Putamen (tissue), 1 donor: ENCODE results near the gene NLRC5.
"Not testable (repeated sequence)": the region's sequence is repeated elsewhere in the genome, so short reads cannot be mapped to it uniquely, and the experiment has no call there.

Source experiments
- DNase-seq: peaks from one replicate; pipeline ENCODE4 v3.0.0-alpha.2; 2016; ENCODE audit warnings: low spot score

Gene NLRC5

DNA sequence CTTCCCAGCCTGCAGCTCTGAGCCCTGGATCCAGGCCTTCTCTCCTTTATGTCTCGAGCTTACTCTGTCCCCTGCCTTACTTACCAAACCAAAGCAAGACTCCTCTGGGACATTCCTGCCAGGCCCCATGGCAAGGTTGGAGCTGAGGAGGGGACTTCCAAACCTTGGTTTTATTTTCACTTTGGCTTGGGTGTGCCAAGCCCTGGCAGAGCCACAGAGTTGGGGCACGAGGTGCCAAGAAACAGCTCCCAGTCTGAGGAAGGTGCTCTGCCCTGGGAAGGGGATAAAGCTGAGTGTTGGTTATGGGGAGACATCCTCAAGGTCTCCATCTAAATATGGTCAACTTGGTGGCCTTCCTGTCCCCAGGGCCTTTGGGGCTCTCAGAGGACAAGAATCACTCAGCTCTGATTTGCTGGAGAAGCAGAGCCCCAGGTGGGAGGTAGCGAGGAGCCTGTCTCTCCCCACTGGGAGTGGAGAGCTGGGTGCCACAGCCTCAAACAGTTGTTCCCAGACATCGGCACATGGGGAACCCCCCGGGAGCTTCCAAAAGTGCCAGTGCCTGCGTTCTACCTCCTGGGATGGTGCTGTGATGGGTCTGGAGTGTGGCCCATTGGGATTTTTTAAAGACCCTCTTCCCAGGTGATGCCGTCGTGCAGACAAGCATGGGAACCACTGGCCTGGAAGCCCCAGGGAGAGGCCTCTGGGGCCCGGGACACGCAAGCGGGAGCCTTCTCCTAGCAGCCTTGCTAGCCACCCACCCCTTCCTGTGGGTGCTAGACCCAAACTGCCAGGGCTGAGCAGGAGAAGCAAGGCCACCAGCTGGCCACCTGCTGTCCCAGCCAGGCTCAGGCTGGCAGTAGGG, 10.3 kb downstream of the NLRC5 start:
- DNase-seq, result no peak

DNA sequence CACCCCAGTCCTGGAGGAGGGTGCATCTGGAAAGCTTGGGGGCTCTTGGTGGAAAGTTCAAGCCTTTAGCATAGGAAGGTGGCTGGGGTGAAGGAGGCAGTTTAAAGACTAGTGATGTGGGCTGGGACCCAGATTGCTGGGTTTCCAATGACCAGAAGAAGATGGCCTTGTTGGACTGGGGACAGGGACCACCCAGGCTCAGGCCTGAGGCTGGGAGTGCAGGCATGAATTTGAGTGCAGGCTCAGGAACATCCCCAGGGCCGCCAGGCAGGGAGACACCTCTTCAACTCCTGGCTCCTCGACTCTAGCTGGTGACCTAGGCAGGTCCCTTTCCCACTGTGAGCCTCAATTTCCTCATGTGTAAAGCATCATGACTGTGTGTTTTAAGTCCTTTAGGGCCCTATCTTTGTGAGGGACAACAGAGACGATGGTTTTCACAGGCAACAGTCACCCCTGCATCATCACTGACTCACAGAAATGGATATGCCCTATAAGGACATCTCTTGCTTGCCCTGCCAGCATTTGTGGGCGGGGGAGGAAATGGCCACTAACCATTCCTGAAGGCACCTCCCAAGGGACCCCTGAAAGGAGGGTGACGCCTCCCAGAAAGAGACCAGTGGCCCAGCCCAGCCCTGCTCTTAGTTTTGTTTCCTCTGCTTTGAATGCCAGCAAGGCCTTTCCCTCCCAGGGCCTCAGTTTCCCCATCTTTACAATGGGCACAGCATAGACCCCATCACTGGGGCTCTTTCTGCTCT, 11.1 kb downstream of the NLRC5 start:
- DNase-seq, result no peak

DNA sequence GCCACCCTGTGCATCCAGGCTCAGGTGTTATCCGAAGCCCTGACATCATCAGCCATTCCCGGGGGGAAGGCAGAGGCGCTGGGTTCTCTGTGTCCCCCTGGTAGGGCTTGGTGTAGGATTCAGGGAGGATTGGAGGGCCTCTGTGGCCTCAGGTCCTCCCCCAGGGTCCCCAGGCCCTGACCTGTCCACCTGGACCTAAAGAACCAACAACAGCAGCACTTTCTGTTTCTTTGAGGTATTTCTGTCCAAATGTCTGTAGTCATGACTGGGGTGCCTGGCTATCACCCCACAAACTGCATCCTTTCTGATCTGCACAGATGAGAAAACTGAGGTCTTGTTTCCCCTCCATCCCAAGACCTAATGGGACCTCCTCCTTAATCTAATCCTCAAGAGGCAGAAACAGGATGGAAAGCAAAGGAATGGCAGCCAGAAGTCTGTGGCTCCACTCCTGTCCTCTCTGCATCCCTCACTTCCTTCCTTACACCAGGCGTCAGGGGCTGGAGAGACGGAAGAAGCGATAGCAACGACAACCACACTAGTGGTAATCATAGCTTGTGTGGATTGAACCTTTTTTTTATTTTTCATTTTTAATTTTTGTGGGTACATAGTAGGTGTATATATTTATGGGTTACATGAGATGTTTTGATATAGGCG, 11.8 kb downstream of the NLRC5 start:
- no peak for DNase-seq

DNA sequence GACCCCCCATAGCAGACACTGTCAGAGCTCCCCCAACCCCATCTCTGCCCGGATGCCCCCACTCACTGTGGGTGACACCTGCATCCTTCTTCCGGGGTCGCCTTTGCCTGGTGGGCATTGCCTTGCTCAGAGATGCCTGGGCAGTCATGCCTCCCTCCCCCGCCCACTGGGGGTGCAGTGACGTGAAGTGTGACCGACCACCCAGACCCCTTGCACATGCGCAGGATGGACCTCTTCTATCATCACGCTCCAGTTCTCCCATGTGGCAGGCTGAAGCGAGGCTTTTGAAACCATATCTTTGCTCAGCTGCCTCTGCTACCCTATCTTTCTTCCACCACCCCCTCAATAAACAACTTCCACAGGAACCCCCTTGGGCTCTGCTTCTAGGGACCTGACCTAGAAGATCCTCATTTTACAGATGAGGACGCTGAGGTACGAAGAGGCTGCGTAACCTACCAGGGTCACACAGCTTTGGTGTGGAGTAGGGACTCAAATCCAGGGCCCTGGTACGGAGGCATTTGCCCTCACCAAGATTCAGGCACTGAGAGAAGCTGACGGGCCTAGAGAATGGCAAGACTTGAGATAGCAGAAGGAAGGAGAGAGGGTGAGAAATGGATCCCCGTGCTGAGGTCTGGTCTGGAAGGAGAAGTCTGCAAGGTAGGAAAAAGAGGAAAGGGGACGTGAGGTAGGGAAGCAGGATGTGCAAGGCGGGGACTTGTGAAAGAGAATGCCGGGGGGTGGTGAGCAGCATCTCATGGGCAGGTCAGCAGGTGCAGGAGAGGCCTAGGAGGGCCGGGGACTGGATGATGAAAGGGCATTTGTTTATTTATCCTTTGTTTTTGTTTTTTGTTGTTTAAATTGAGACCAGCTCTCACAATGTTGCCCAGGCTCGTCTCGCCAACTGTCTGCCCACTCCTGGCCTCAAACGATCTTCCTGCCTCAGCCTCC, 14.4 kb downstream of the NLRC5 start:
- DNase-seq, result no peak

DNA sequence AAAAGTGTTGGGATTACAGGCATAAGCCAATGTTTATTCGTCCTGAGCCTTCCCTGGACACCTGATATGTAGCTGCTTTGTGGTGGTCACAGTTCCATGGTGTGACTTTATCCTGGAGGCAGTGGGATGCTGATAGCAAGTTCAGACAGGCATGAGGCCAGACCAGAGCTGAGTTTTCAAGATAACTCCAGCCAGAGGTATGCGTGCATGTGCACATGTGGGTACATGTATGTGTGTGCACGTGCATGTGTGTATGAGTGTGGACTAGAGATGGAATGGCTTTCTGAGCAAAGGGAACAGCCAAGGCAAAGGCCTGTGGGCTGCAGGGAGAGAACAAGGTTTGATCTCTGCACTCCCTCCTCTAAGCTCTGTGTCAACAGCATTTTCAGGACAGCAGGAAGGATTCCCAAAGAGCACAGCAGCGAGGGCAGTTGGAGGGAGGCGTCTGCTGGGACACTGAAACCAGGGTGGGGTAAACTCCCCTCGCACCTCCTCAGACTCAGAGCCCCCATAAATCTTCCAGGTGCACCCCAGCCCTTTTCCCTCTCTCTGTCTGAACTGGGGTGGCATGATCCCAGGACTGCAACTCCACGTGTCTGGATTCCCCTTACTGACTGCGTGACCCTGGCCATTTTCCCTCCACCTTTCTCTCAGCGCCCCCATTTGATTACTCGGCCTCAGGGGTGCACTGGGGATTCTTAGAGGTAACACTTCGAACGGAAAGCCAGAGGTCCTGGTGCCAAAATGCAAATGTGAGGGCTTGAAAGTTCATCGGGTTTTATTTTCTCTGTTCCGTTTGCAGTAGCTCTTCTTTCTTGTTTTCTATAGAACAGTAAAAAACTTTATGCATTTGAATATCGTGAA, 15.3 kb downstream of the NLRC5 start:
- DNase-seq, result no peak

DNA sequence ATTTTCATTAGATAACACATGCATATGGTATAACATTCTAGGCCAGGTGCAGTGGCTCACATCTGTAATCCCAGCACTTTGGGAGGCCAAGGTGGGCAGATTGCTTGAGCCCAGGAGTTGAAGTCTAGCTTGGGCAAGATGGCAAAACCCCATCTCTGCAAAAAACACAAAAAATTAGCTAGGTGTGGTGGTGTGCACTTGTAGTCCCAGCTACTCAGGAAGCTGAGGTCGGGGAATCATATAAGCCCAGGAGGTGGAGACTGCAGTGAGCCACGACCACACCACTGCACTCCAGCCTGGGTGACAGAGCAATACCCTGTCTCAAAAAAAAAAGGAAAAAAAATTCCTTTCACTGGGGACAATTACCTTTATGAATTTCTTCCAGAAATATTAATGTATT, 16.2 kb downstream of the NLRC5 start:
- DNase-seq, result not testable (repeated sequence)

DNA sequence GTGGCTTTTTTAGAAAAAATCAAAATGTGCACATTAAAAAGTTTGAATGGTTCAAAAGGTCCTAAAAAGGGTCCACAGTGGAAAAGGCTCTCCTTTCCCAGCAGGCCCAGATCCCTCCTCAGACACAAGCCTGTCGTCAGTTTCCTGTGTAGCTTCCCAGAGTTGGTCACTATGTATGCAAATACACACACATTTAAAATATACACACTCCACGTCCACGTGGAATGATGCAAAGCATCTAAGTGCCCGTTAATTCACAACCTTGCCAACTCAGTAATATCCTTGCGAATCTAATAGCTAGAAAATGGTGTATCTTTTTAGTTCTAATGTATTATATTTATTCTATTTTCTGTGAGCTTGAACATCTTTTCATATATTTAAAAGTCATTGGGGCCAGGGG, 17.7 kb downstream of the NLRC5 start:
- DNase-seq, result no peak

DNA sequence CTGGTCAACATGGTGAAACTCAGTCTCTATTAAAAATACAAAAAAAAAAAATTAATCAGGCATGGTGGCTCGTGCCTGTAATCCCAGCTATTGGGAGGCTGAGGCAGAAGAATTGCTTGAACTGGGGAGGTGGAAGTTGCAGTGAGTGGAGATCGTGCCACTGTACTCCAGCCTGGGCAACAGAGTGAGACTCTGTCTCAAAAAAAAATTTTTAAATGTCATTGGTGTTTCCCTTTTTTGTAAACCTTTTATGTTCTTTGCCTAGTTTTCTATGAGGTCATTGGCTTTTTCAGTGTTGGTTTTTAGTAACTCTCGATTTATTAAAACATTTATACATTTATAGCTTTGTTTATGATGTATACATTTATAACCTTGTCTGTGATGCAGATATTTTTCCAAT, 18.2 kb downstream of the NLRC5 start:
- no peak for DNase-seq

DNA sequence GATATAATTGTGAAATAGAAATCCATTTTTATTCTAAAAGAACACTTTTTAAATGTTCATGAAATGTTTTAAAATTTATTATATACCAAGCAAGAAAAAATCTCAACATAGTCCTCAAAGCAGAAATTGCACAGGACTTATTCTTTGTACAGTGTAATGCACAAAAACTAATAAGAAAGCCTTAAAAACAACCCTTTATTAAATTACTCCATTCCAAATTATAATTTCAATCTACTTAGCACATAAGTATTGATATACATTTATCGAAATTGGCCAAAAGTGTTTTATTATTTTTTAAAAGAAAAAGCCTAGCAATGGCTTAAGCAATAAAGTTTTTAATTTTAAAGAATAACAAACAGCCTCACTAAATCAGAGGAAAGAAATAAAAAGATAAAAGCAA, 19.1 kb downstream of the NLRC5 start:
- no peak for DNase-seq

DNA sequence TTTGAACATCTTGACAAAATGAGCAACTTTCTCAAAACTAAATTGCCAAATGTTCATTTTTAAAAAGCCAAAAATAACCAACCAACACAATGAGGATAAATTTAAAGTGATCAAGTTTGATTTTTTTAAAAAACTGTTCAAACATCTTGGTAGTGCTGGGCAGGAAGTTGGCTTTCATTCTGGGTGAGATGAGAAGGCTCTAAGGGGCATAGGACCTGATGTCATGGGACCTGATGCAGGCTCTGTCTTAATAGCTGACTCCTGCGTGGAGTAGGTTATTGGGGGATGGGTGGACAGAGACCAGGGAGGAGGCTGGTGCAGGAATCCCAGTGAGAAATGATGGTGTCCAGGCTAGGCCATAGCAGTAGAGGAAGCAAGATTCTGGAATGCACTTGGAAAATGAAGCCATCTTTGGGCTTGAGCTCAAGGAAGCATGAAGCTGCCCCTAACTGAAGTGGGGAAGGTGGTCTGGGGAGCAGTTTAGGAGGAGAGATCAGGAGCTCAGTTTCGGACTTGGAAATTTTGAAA, 20.4 kb downstream of the NLRC5 start:
- no peak for DNase-seq

DNA sequence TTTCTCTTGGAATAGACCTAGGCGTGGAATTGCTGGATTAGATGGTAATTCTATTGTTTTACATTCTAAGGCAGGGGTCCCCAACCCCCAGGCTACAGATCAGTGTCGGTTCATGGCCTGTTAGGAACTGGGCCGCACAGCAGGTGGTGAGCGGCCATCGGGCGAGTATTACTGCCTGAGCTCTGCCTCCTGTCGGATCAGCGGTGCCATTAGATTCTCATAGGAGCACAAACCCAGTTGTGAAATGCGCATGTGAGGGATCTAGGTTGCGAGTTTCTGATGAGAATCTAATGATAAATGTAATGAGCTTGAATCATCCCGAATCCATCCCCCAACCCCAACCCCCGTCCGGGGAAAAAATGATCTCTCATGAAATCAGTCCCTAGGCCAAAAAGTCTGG, 23.0 kb downstream of the NLRC5 start:
- no peak for DNase-seq

DNA sequence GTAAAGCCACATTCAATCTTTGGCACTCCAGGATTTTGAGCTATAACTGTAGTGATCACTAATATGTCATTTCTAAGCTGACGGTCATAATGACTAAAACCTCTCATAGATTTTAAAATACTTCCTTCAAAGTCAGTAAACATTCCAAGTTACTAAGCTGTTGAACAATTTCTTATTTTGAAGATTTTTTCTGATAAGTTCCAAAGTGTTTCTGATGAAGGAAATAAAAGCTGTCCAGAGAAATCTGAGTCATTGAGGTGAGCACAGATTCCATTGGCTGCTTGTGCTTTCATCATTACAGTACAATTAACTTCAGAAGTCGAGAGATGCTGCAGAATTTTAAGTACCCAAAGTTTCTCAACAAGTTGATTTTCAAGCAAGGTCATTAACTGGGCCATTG, 23.9 kb downstream of the NLRC5 start:
- DNase-seq, result no peak

DNA sequence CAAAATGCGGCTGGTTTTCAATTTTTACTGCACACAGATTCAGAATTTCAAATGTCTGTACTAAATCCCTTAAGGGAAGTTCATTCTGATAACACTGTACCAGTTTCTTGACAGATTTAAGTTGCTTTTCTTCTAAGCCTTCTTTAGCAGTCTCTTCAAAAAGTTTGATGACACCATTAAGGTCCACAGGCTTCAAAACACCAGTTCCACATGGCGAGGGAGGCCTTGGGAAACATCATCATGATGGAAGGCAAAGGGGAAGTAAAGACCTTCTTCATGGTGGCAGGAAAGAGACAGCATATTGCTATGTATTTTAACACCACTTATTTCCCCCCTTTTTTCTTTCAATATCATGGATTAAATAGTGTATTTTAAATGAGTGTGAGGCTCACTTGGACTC, 24.5 kb downstream of the NLRC5 start:
- no peak for DNase-seq

DNA sequence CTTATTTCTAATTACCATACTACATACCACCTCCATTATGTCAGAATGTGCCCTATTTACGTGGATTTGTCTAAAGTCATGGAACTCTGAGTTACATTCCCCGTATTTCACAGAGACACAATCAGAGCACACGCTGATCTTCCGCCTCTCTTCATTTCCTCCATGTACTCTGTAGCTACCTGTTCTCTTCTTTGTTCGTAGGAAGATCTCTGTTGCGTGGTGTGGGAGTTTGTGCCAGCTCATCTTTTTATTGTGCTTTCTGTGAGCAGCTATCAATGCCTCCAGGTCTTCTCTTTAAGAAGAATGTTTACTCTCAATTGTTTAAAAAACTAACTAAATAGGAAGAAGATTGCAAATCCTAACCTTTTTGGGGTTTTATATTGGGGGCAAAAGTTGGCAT, 26.9 kb downstream of the NLRC5 start:
- peak; percentile 36 for DNase-seq

DNA sequence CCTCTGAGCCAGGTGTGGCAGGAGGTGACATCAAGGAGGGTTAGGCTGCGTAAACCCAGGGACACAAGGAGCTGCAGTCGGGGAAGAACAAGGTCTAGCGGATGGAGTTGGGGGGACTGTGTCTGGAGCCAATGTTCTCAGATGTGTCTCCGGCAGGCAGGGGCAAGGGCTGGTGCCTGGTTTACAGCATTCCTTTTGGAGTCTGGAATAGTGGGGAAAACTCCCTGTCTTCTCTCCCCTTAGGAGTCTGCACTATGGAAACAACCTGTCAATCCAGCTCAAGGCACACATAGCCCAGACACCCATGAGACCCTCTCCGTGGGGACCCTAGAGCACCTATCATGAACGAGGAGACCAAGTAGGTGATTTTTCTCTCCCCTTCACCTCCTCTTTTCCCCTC, 27.5 kb downstream of the NLRC5 start:
- DNase-seq, result no peak

DNA sequence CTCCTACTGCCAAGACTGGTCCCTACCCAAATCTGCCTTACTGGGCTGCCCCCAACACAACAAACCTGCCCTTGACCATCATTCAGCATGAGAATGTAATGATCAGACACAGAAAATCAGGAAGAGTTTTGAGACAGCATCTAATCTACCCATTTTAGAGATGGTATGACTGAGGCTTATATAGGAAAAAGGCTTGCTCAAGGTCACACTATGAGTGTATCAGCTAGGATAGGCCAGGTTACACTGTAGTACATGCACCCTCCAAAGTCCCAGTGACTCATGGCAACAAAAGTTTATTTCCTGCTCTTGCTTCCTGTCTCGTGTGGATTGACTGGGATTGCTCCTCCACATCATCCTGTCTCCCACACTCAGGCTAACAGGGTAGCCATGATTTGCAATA, 27.9 kb downstream of the NLRC5 start:
- no peak for DNase-seq

DNA sequence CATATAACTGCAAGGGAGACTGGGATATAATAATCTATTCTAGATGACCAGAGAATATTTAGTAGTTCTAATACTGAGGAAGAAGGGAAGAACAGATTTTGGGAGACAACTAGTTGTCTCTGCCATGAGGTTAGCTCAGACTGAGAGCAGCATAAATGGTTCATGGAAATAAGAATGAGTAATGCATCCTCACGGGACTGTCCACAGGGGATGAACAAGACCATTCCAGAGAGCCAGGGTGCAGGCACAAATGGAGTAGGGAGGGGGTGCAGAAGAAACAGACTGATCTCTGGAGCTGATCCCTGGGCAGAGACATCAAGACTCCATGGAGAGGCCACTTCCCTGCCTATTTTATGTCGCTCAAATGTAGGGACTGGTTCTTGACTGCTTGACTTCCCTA, 30.4 kb downstream of the NLRC5 start:
- no peak for DNase-seq

DNA sequence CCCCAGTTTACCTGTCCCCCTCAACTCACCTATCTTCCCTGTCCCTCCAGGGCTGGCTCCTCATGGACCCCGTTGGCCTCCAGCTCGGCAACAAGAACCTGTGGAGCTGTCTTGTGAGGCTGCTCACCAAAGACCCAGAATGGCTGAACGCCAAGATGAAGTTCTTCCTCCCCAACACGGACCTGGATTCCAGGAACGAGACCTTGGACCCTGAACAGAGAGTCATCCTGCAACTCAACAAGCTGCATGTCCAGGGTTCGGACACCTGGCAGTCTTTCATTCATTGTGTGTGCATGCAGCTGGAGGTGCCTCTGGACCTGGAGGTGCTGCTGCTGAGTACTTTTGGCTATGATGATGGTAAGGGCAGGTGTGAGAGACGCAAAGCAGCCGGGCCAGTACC, 31.3 kb downstream of the NLRC5 start:
- no peak for DNase-seq

DNA sequence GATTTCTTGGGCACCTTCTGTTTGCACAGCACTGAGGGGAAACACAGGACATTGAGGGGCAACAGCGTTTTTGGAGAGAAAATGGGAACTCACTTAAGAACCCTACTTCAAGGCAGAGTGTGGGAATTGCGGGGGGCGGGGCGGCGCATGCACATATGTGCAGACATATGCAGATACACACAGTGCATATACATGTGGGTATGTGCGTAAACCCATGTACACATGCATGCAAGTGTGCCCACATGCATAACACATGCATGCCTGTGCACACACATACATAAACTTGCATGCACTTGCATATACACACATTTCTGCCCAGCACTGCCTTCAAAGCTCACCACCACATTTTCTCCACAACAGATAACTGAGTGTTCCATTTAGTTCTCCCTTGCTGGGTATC, 32.4 kb downstream of the NLRC5 start:
- DNase-seq, result no peak

DNA sequence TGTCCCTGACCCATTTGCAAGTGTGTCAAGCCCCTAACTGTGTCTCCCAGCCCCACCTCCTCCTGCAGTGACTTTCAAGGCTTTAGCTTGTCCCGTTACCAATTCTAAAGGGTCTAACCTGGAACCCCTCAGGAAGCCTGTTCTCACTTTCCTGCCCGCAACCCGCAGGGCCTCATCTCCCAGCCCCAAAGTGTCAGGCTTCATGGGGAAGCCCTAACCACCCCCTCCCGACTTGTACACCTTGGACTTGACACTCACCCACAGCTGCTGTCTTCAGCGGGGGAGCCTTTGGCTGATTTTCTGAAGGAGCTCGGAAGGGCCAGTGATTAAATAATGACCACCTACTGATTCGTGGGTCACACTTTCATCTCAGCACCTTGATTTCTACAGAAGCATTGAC, 33.1 kb downstream of the NLRC5 start:
- DNase-seq, result no peak
